ENCODE measurements around the gene KIF23. TPM values are rescaled to one million over a fixed set of nuclear protein-coding genes. Genes with fewer than 3 reads are reported as not detected.

Gene KIF23
- total and polyA plus RNA-seq, 11 donors = 0.23 to 7.7 (median 0.66) TPM; not detected in 1

DNA sequence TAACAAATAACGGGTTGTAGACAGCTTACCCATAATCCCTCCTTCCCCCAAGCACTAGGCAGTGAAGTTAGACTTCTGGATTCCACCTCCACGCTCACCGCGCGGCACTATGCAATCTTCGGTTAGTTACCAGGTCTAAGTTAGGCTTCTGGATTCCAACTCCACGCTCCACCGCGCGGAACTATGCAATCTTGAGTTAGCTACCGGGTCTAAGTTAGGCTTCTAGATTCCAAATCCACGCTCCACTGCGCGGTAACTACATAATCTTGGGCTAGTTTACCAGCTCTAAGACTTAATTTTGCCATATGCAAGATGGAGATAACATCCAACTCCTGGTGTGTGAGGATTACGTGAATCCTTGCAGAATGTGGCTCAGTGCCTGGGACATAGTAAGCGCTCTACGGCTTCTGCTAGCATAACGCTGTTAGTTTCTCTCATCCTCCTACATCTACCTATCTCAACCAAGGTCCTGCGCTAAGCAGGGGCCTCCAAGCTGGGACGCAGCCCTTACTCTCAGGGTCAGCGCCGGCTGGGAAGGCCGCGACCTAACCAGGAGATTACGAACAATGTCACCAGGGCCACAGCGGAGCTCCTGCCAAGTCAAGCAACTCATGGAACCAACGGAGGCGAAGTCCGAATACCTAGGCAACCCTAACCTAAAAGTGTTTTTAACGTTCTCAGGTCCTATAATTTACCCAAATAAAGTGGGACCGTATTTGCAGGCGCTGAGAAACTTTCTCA, 38.0 kb downstream of the KIF23 start:
- H3K4me3 ChIP-seq = peak overlapping the region; percentile 55 to 99 (median 87)
- TF ChIP-seq POLR2A (IDR thresholded peaks at IDR 0.05) = no peak
- TF ChIP-seq, protein P1, sequence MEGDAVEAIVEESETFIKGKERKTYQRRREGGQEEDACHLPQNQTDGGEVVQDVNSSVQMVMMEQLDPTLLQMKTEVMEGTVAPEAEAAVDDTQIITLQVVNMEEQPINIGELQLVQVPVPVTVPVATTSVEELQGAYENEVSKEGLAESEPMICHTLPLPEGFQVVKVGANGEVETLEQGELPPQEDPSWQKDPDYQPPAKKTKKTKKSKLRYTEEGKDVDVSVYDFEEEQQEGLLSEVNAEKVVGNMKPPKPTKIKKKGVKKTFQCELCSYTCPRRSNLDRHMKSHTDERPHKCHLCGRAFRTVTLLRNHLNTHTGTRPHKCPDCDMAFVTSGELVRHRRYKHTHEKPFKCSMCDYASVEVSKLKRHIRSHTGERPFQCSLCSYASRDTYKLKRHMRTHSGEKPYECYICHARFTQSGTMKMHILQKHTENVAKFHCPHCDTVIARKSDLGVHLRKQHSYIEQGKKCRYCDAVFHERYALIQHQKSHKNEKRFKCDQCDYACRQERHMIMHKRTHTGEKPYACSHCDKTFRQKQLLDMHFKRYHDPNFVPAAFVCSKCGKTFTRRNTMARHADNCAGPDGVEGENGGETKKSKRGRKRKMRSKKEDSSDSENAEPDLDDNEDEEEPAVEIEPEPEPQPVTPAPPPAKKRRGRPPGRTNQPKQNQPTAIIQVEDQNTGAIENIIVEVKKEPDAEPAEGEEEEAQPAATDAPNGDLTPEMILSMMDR (IDR thresholded peaks at IDR 0.05) = no peak
- peak in 2 of 5 donors; percentile 25 to 43 for DNase-seq
- ATAC-seq = peak; percentile 33 to 55 (median 48)
- peaks cover 0 to 31% (median 29%) of the 10 kb centered on the region in 9 donors for H3K36me3 ChIP-seq
- H3K27ac ChIP-seq = peak overlapping the region; percentile 75 to 97 (median 95)
- WGBS, 4 donors = 12 to 27% (median 22%) methylated on average over 32 of the region's 32 CpGs
- intact Hi-C loops (cut with DNase I) = loop anchor here in 2 of 10 donors (5.0 kb wide), 1 partner anchor 40 kb away; the partner anchor contains the start of gene KIF23 (in 2 of the 2)
- peaks cover 5 to 36% (median 27%) of the 10 kb centered on the region in 12 donors for H3K4me1 ChIP-seq
- no peaks in the 10 kb centered on the region for H3K9me3 ChIP-seq
- H3K27me3 ChIP-seq = no peaks in the 10 kb centered on the region

DNA sequence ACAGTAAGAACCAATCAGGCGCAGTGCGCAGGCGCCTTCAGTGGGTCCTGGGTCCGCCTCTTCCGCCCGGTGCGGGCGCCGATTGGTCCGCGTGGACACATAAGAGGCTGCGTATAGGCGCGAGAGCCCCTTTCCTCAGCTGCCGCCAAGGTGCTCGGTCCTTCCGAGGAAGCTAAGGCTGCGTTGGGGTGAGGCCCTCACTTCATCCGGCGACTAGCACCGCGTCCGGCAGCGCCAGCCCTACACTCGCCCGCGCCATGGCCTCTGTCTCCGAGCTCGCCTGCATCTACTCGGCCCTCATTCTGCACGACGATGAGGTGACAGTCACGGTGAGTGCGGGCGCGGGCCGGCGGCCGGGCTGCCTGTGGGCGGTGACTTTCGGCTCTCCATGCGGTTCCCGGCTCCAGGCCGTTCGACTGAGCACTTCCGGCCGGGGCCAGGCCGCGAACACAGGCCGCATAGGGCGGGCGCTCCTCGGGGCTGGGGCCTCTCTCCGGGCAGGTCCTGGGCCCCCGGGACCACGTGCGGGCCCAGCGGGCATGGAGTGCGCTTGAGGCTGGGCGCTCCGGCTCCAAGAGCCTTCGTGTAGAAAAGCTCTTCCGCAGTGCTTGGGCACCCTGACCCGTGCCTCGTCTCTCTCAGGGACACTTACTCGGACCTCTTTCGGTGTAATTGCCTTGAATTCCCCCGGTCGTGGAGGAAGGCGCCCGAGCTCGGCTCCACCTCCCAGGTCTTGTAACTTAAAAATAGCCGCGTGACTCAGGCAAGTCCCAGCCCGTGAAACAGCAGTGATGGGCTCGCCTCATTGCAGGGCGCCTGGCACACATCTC, 38.8 kb downstream of the KIF23 start, which contains the start of gene RPLP1:
Gene RPLP1 (plus strand): TSS at position 127 of the 830 bp plus-strand sequence. CDS start 131 bp downstream, at position 258.
- DNase-seq (peak; percentile 96 to 98 (median 97)), ATAC-seq (peak; percentile 95 to 98 (median 96))
- Histone ChIP-seq H3K4me1 (peaks cover 5 to 40% (median 27%) of the 10 kb centered on the region in 12 donors), H3K36me3 (peaks cover 0 to 38% (median 33%) of the 10 kb centered on the region in 9 donors), H3K27me3 (no peaks in the 10 kb centered on the region), H3K9me3 (no peaks in the 10 kb centered on the region), H3K4me3 (peak within 1 kb of the TSS; percentile 55 to 99 (median 87)), H3K27ac (peak within 1 kb of the TSS; percentile 75 to 97 (median 95))
- 0% methylated on average over 57 to 77 of the region's 77 CpGs for WGBS, 4 donors
- intact Hi-C loops (cut with DNase I) = loop anchor here in 2 of 10 donors (5.0 kb wide), 1 partner anchor 41 kb away; the partner anchor contains the start of gene KIF23 (in 2 of the 2)
- TF ChIP-seq, protein P1 (IDR thresholded peaks at IDR 0.05) = no peak
- TF ChIP-seq POLR2A (IDR thresholded peaks at IDR 0.05) = peak in 1 of 2 donors; percentile 97

DNA sequence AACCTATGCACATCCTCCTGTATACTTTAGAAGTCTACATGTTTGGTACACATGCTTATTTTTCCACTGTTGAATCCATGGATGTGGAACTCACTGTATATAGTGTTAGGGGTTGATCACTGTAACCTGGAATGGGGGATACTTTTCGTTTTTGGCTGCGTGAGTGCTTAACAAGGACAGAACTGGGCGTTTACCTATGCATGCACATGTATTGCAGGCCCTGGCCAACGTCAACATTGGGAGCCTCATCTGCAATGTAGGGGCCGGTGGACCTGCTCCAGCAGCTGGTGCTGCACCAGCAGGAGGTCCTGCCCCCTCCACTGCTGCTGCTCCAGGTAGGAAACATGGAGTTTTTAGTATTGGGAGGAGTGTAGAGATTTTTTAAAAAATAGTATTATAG, 40.8 kb downstream of the KIF23 start:
- 35 to 41% (median 41%) methylated on average over 5 of the region's 5 CpGs for WGBS, 4 donors
- H3K4me3 ChIP-seq = peak overlapping the region in 8 of 12 donors; percentile 57 to 99 (median 90)
- H3K36me3 ChIP-seq = peaks cover 0 to 40% (median 36%) of the 10 kb centered on the region in 9 donors
- H3K27ac ChIP-seq = peak overlapping the region in 1 of 12 donors; percentile 96
- DNase-seq = no peak
- intact Hi-C loops (cut with DNase I) = loop anchor here in 2 of 10 donors (5.0 kb wide), 1 partner anchor 43 kb away; the partner anchor contains the start of gene KIF23 (in 2 of the 2)
- TF ChIP-seq, protein P1 (IDR thresholded peaks at IDR 0.05) = no peak
- no peak for TF ChIP-seq POLR2A (IDR thresholded peaks at IDR 0.05)
- no peaks in the 10 kb centered on the region for H3K27me3 ChIP-seq
- no peaks in the 10 kb centered on the region for H3K9me3 ChIP-seq
- peaks cover 5 to 52% (median 32%) of the 10 kb centered on the region in 12 donors for H3K4me1 ChIP-seq
- no peak for ATAC-seq

Measured in heart left ventricle (tissue), 16 donors.